LNCAP (cell line): ENCODE measurements around the gene FRMD3.

Source experiments
- CTCF ChIP-seq: fragments of 450-650 bp; IDR thresholded peaks from 2 replicates; pipeline ENCODE4 v1.5.1; 2017; ENCODE audit warnings: mild to moderate bottlenecking

The FRMD3 gene

GRCh38 chr9:83483223-83483622 lies 55.0 kb downstream of the FRMD3 start:
- no peak for TF ChIP-seq CTCF

GRCh38 chr9:83479765-83480164 lies 58.4 kb downstream of the FRMD3 start:
- no peak for TF ChIP-seq CTCF

GRCh38 chr9:83477571-83477970 lies 60.6 kb downstream of the FRMD3 start:
- TF ChIP-seq CTCF: no peak

- TF ChIP-seq CTCF: no peak
Measured at GRCh38 chr9:83477120-83477519, 61.1 kb downstream of the FRMD3 start.

GRCh38 chr9:83476513-83476912 lies 61.7 kb downstream of the FRMD3 start:
- no peak for TF ChIP-seq CTCF

- no peak for TF ChIP-seq CTCF
Measured at GRCh38 chr9:83475741-83476140, 62.5 kb downstream of the FRMD3 start.

- TF ChIP-seq CTCF: no peak
Measured at GRCh38 chr9:83474631-83475030, 63.6 kb downstream of the FRMD3 start.

- no peak for TF ChIP-seq CTCF
Measured at GRCh38 chr9:83473488-83473971, 64.7 kb downstream of the FRMD3 start.
